ENCODE results near the gene TRIM36. TPM values are rescaled to one million over a fixed set of nuclear protein-coding genes. Genes with fewer than 3 reads are reported as not detected.

TRIM36 gene
- total RNA-seq, 2 donors from 2014 or later = 26.3 to 26.9 TPM

DNA sequence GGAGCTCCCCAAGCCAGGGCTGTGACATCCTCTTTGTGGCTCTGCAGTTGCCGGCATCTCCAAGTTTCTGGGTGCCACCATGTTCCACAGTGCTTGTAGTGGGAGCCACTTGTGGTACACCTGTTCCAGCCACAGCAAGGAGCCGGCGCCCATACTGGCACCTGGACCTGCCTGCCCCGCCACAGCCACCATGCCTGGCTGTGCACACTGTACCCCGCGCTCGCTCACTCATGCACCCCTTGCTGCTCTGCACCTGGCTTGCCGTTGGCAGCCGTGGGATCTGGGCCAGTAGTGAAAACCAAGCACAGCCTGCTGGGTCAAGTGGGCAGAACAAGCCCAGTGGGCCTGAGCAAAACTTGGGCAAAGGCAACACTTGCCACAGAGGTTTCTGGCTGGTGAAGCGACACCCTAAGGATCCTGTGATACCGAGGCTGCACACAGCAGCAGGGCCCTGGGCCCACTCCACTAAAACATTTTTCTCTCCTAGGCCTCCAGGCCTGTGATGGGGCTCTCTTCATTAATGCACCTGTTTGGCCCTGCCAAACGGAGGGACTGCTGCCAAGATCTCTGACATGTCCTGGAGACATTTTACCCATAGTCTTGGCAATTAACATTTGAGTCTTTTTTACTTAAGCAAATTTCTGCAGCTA is 2.8 kb downstream of the TRIM36 start:
- Histone ChIP-seq H3K9ac (ENCODE audit: low read depth in 2 of 2, low read length in 2 of 2) (no peak overlapping the region), H3K4me1 (no peaks in the 10 kb centered on the region), H3K36me3 (no peaks in the 10 kb centered on the region), H3K9me3 (no peaks in the 10 kb centered on the region), H3K27me3 (no peaks in the 10 kb centered on the region), H3K4me3 (no peak overlapping the region), H3K27ac (no peak overlapping the region)
- TF ChIP-seq, protein P1, sequence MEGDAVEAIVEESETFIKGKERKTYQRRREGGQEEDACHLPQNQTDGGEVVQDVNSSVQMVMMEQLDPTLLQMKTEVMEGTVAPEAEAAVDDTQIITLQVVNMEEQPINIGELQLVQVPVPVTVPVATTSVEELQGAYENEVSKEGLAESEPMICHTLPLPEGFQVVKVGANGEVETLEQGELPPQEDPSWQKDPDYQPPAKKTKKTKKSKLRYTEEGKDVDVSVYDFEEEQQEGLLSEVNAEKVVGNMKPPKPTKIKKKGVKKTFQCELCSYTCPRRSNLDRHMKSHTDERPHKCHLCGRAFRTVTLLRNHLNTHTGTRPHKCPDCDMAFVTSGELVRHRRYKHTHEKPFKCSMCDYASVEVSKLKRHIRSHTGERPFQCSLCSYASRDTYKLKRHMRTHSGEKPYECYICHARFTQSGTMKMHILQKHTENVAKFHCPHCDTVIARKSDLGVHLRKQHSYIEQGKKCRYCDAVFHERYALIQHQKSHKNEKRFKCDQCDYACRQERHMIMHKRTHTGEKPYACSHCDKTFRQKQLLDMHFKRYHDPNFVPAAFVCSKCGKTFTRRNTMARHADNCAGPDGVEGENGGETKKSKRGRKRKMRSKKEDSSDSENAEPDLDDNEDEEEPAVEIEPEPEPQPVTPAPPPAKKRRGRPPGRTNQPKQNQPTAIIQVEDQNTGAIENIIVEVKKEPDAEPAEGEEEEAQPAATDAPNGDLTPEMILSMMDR (IDR thresholded peaks at IDR 0.05) = no peak
- intact Hi-C loops (cut with DNase I) = no loop called here
- no peak for DNase-seq

DNA sequence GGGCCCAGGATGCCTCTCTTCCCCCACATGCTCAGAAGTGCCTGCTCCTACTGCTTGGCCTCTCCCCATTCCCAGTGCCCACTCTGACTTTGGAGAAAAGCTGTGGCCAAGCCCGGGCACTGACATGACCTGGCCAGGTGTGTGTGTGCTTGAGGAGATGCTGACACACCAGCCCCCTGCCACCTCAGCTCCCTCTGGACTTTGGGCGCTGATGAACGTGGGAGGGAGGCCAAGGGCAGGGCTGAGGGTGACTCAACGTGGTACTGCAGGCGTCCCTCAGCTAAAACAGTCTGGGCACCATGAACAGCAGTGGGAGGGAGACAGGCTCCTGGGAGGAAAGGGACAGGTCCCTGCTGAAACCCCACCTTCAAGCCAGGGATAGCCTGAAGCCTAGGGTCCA is 3.9 kb downstream of the TRIM36 start:
- Histone ChIP-seq H3K4me1 (no peaks in the 10 kb centered on the region), H3K36me3 (no peaks in the 10 kb centered on the region), H3K27ac (no peak overlapping the region), H3K9ac (ENCODE audit: low read depth in 2 of 2, low read length in 2 of 2) (no peak overlapping the region), H3K27me3 (no peaks in the 10 kb centered on the region), H3K4me3 (no peak overlapping the region), H3K9me3 (no peaks in the 10 kb centered on the region)
- no peak for DNase-seq
- TF ChIP-seq, protein P1 (IDR thresholded peaks at IDR 0.05) = no peak
- intact Hi-C loops (cut with DNase I) = no loop called here

DNA sequence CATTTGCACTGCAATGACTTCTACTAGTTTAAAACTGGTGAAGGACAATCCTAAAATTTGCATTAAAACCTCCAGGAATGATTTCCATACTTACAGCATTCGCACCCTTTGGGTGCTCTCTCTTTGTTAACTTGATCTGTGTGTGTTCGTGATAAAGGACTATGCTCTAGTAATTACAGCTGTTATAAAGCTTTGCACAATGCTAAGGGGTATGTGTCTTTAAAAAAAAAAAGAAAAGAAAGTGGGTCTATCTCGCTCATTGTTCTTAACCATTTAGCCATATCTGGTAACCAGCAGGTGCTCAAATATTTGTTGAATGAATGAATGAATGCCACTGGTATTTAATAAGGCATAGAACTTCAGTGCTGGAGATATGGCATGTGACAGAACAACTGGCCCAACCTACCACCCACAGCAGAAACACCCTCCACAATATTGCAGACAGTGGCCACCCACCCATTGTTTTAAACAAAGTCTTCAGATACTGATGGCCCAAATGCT is 8.7 kb downstream of the TRIM36 start:
- intact Hi-C loops (cut with DNase I) = no loop called here
- TF ChIP-seq, protein P1 (IDR thresholded peaks at IDR 0.05) = no peak

DNA sequence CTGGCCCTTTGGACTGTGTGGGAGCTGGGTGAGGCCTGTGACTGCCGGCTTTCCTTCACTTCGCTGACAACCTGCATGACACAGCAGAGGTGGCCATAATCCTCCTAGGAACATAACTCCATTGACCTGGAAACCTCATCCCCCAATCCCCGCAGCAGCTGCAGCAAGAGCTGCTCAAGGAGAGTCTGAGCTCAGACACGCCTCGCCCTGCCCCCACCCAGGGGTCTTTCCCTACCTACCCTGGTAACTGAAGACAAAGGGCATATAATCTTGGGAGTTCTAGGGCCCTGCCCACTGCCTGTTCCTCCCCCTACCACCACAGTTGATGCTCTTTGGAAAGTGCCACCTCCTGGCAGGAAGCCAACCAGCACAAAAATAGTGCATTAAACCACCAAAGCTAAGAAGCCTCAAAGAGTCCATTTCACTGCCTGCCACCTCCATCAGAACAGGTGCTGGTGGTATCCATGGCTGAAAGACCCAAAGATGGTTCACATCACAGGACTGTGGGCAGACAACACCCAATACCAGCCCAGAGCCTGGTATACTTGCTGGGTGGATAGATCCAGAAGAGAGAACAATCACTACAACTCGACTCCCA is 18.4 kb downstream of the TRIM36 start:
- Histone ChIP-seq H3K36me3 (no peaks in the 10 kb centered on the region), H3K27ac (no peak overlapping the region), H3K9ac (ENCODE audit: low read depth in 2 of 2, low read length in 2 of 2) (no peak overlapping the region), H3K27me3 (no peaks in the 10 kb centered on the region), H3K4me1 (no peaks in the 10 kb centered on the region), H3K9me3 (no peaks in the 10 kb centered on the region), H3K4me3 (no peak overlapping the region)
- DNase-seq = no peak
- TF ChIP-seq, protein P1 (IDR thresholded peaks at IDR 0.05) = no peak
- intact Hi-C loops (cut with DNase I) = no loop called here

More for the DNA sequence above, 8.7 kb downstream of the TRIM36 start:
- Histone ChIP-seq H3K4me3 (no peak overlapping the region), H3K27me3 (no peaks in the 10 kb centered on the region), H3K9ac (ENCODE audit: low read depth in 2 of 2, low read length in 2 of 2) (no peak overlapping the region), H3K36me3 (no peaks in the 10 kb centered on the region), H3K27ac (no peak overlapping the region), H3K9me3 (no peaks in the 10 kb centered on the region), H3K4me1 (no peaks in the 10 kb centered on the region)
- no peak for DNase-seq

DNA sequence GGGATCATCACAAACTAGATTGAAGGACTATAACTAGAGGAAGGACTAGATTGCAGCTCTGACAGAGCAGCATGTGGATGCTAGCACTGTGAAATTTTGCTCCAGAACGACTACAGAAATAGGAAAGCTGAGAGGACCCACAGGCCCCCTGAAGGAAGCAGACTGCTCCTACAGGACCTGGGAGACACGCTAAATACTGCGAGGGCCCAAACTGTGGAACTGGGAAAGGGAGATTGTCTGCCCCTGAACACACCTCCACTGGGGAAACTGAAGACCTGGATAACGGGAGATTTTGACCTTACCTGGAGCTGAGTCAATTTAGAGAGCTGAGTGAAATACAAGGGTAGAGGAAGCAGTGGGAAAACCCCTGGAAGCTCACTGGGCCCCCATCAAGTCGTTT is 19.2 kb downstream of the TRIM36 start:
- TF ChIP-seq, protein P1 (IDR thresholded peaks at IDR 0.05) = no peak
- DNase-seq = no peak
- Histone ChIP-seq H3K4me3 (no peak overlapping the region), H3K4me1 (no peaks in the 10 kb centered on the region), H3K27me3 (no peaks in the 10 kb centered on the region), H3K9ac (ENCODE audit: low read depth in 2 of 2, low read length in 2 of 2) (no peak overlapping the region), H3K27ac (no peak overlapping the region), H3K9me3 (no peaks in the 10 kb centered on the region), H3K36me3 (no peaks in the 10 kb centered on the region)
- intact Hi-C loops (cut with DNase I) = no loop called here

All from colonic mucosa (tissue), 4 donors.